Smooth muscle cell (in vitro differentiated cells): ENCODE results near the gene SLC28A3. TPM values are rescaled to one million over a fixed set of nuclear protein-coding genes. Genes with fewer than 3 reads are reported as not detected.

Experiments
- DNase-seq: peaks from one replicate; lab custom pipeline; 2025; ENCODE audit not compliant: unreplicated experiment; lab: John Stamatoyannopoulos, UW
- H2AFZ ChIP-seq: fragments of 200-600 bp; sonication (generic); 2 replicates; pipeline ENCODE4 v1.6.0; 2016; ENCODE audit warnings: antibody characterized with exemption, low read depth, mild to moderate bottlenecking
- H3F3A ChIP-seq: fragments of 200-600 bp; sonication (generic); 2 replicates; pipeline ENCODE4 v1.6.0; 2017; ENCODE audit warnings: antibody characterized with exemption, low read depth
- H3K27ac ChIP-seq: fragments of 200-600 bp; sonication (generic); 2 replicates; pipeline ENCODE4 v1.5.1; 2016; ENCODE audit warnings: low read depth, mild to moderate bottlenecking
- H3K27me3 ChIP-seq: fragments of 200-600 bp; sonication (generic); 2 replicates; pipeline ENCODE4 v1.6.1; 2016; ENCODE audit warnings: low read depth, mild to moderate bottlenecking
- H3K36me3 ChIP-seq: fragments of 200-600 bp; sonication (generic); 2 replicates; pipeline ENCODE4 v1.5.1; 2016; ENCODE audit warnings: low read depth
- H3K4me1 ChIP-seq: fragments of 200-600 bp; sonication (generic); 2 replicates; pipeline ENCODE4 v1.5.1; 2016; ENCODE audit warnings: low read depth
- H3K4me2 ChIP-seq: fragments of 200-600 bp; sonication (generic); 2 replicates; pipeline ENCODE4 v1.6.0; 2016; ENCODE audit warnings: mild to moderate bottlenecking
- H3K4me3 ChIP-seq: fragments of 200-600 bp; sonication (generic); 2 replicates; pipeline ENCODE4 v1.5.1; 2016; ENCODE audit warnings: mild to moderate bottlenecking
- H3K79me2 ChIP-seq: fragments of 200-600 bp; sonication (generic); 2 replicates; pipeline ENCODE4 v1.6.0; 2016; ENCODE audit warnings: low read depth, mild to moderate bottlenecking
- H3K9ac ChIP-seq: fragments of 200-600 bp; sonication (generic); 2 replicates; pipeline ENCODE4 v1.6.0; 2016; ENCODE audit warnings: low read depth
- H3K9me3 ChIP-seq: fragments of 200-600 bp; sonication (generic); replicated peaks from 2 replicates; pipeline ENCODE4 v1.5.1; 2016; ENCODE audit warnings: low read depth
- H4K20me1 ChIP-seq: fragments of 200-600 bp; sonication (generic); 2 replicates; pipeline ENCODE4 v1.6.0; 2016; ENCODE audit warnings: low read depth
- CTCF ChIP-seq: fragments of 200-600 bp; sonication (generic); IDR thresholded peaks from 2 replicates; pipeline ENCODE4 v1.5.1; 2017; ENCODE audit warnings: borderline replicate concordance, mild to moderate bottlenecking, antibody characterized with exemption; ENCODE audit not compliant: insufficient read depth, poor library complexity, severe bottlenecking
- WGBS: methylation state at CpG from one replicate; pipeline ENCODE4 v1.1.7; 2016; ENCODE audit warnings: low lambda C conversion rate; 5-methylcytosine and 5-hydroxymethylcytosine counted together
- polyA plus RNA-seq: library from polyadenylated mRNA; unstranded; fragments of >200 nt; fragmentation: Nextera tagmentation; extraction: Ambion mirVana; gene quantifications from 2 replicates; pipeline ENCODE4 v1.2.1, GENCODE V29; 2016
- total RNA-seq: library from RNA; depleted of rRNA; stranded (reverse); fragments of >200 nt; gene quantifications from 2 replicates; pipeline ENCODE4 v1.2.3, GENCODE V29; 2014

Gene SLC28A3
- total and polyA plus RNA-seq, 2 experiments from 2014 or later = 0.11 to 1.8 TPM

DNA sequence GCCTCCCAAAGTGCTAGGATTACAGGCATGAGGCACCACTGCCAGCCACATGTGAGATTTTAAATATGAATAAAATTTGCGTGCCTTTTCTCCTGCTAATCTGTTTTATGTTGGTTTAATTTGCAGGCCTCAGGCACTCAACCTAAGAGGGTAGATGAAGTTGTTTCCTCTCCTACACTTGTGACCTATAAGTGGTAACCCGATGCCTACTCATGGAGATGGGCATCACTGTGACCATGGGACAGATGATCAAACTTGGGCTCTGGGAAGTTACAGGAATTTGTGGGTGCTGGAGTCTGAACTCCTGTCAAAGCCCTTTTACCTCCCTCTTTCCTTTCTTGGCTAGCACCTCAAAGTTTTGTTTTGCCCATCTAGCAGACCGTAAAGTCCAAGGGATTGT lies 1.1 kb downstream of the SLC28A3 start:
- H3K79me2 ChIP-seq = no peaks in the 10 kb centered on the region
- TF ChIP-seq CTCF = no peak
- 92% methylated on average over 3 of the region's 3 CpGs for WGBS

DNA sequence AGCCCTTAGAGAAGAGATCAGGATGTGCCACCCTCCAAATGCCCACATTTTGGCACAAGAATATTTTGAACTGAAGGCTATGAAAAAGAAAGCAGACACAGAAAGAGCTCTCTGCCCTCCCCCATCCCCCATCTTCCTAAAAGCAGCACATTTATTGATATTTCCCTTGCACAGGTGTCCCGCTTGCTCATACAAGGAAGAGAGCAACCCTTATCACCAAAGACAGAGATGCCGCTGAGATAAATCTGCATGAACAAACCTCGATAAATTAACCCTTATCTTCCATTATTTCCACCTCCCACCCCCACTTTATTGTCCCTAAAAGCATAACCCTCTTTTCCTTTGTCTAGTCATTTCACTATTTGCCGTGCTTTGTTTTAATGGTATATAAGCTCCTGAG lies 1.8 kb downstream of the SLC28A3 start:
- 95% methylated on average over 4 of the region's 4 CpGs for WGBS
- H3K4me2 ChIP-seq = no peak overlapping the region

More for the DNA sequence above, 1.1 kb downstream of the SLC28A3 start:
- Histone ChIP-seq H3K27me3 (no peaks in the 10 kb centered on the region), H3F3A (no peaks in the 10 kb centered on the region), H3K4me1 (peaks cover 9% of the 10 kb centered on the region), H3K4me3 (no peak overlapping the region), H2AFZ (no peak overlapping the region), H3K36me3 (no peaks in the 10 kb centered on the region), H3K9me3 (no peaks in the 10 kb centered on the region), H3K27ac (no peak overlapping the region), H4K20me1 (no peaks in the 10 kb centered on the region), H3K4me2 (no peak overlapping the region), H3K9ac (no peak overlapping the region)
- DNase-seq = no peak

GRCh38 chr9:84337252-84337651 lies 3.3 kb downstream of the SLC28A3 start:
- no peak for DNase-seq
- 96% methylated on average over 8 of the region's 8 CpGs for WGBS
- H3K79me2 ChIP-seq = no peaks in the 10 kb centered on the region

More for the DNA sequence above, 1.8 kb downstream of the SLC28A3 start:
- H2AFZ ChIP-seq = no peak overlapping the region
- TF ChIP-seq CTCF = no peak
- no peaks in the 10 kb centered on the region for H3K36me3 ChIP-seq
- no peaks in the 10 kb centered on the region for H3F3A ChIP-seq
- H3K4me1 ChIP-seq = peaks cover 9% of the 10 kb centered on the region
- no peak overlapping the region for H3K27ac ChIP-seq
- H3K9me3 ChIP-seq = no peaks in the 10 kb centered on the region
- DNase-seq = no peak
- no peaks in the 10 kb centered on the region for H3K79me2 ChIP-seq
- no peak overlapping the region for H3K9ac ChIP-seq
- no peak overlapping the region for H3K4me3 ChIP-seq
- no peaks in the 10 kb centered on the region for H4K20me1 ChIP-seq
- no peaks in the 10 kb centered on the region for H3K27me3 ChIP-seq

More at GRCh38 chr9:84337252-84337651, 3.3 kb downstream of the SLC28A3 start:
- H3K4me2 ChIP-seq = no peak overlapping the region
- no peaks in the 10 kb centered on the region for H3F3A ChIP-seq
- H3K4me3 ChIP-seq = no peak overlapping the region
- H4K20me1 ChIP-seq = no peaks in the 10 kb centered on the region
- H3K9me3 ChIP-seq = no peaks in the 10 kb centered on the region
- no peak overlapping the region for H2AFZ ChIP-seq
- H3K4me1 ChIP-seq = peaks cover 9% of the 10 kb centered on the region
- no peak overlapping the region for H3K27ac ChIP-seq
- no peaks in the 10 kb centered on the region for H3K36me3 ChIP-seq
- TF ChIP-seq CTCF = no peak
- H3K9ac ChIP-seq = no peak overlapping the region
- H3K27me3 ChIP-seq = no peaks in the 10 kb centered on the region
